H9 (cell line): ENCODE results near the gene TPD52L1. TPM values are rescaled to one million over a fixed set of nuclear protein-coding genes. Genes with fewer than 3 reads are reported as not detected.

Experiments used
- DNase-seq: peaks from one replicate; pipeline ENCODE4 v3.0.0-alpha.2; 2017
- H2AFZ ChIP-seq: one replicate; pipeline ENCODE4 v1.6.1; 2013; ENCODE audit warnings: mild to moderate bottlenecking, low read length, control low read depth, moderate library complexity
- H2AK5ac ChIP-seq: 2 replicates; pipeline ENCODE4 v1.6.1; 2013; ENCODE audit warnings: low read length, control low read depth, mixed read lengths; ENCODE audit not compliant: insufficient read length
- H2BK120ac ChIP-seq: one replicate; pipeline ENCODE4 v1.6.1; 2013; ENCODE audit warnings: low read depth, mild to moderate bottlenecking, low read length, control low read depth, inconsistent platforms; ENCODE audit not compliant: poor library complexity, severe bottlenecking
- H2BK12ac ChIP-seq: 2 replicates; pipeline ENCODE4 v1.6.1; 2013; ENCODE audit warnings: low read length, control low read depth, mixed read lengths, low read depth; ENCODE audit not compliant: insufficient read length
- H2BK15ac ChIP-seq: 2 replicates; pipeline ENCODE4 v1.6.1; 2013; ENCODE audit warnings: low read depth, low read length, control low read depth
- H2BK20ac ChIP-seq: one replicate; pipeline ENCODE4 v1.6.1; 2013; ENCODE audit warnings: low read depth, mild to moderate bottlenecking, low read length, control low read depth, inconsistent platforms; ENCODE audit not compliant: poor library complexity, severe bottlenecking
- H2BK5ac ChIP-seq: 2 replicates; pipeline ENCODE4 v1.6.1; 2013; ENCODE audit warnings: low read length, control low read depth, mixed read lengths; ENCODE audit not compliant: insufficient read length
- H3K14ac ChIP-seq: 2 replicates; pipeline ENCODE4 v1.6.1; 2013; ENCODE audit warnings: low read length, control low read depth; ENCODE audit not compliant: insufficient read depth
- H3K18ac ChIP-seq: 2 replicates; pipeline ENCODE4 v1.6.1; 2013; ENCODE audit warnings: low read depth, mild to moderate bottlenecking, mixed read lengths, low read length, control low read depth; ENCODE audit not compliant: insufficient read length
- H3K23ac ChIP-seq: 2 replicates; pipeline ENCODE4 v1.6.1; 2013; ENCODE audit warnings: low read length, control low read depth, mixed read lengths, low read depth; ENCODE audit not compliant: insufficient read length
- H3K23me2 ChIP-seq: 2 replicates; pipeline ENCODE4 v1.6.1; 2013; ENCODE audit warnings: low read depth, mild to moderate bottlenecking, mixed read lengths, low read length, control low read depth; ENCODE audit not compliant: insufficient read length, poor library complexity, severe bottlenecking
- H3K27ac ChIP-seq: 2 replicates; pipeline ENCODE4 v1.5.1; 2013; ENCODE audit warnings: low read length, control low read depth, mixed read lengths, low read depth; ENCODE audit not compliant: insufficient read length
- H3K27me3 ChIP-seq: 2 replicates; pipeline ENCODE4 v1.6.1; 2013; ENCODE audit warnings: low read length, control low read depth, inconsistent platforms; ENCODE audit not compliant: insufficient read depth
- H3K4ac ChIP-seq: 2 replicates; pipeline ENCODE4 v1.6.1; 2013; ENCODE audit warnings: low read depth, mild to moderate bottlenecking, control low read depth, inconsistent platforms, low read length, moderate library complexity
- H3K4me1 ChIP-seq: 2 replicates; pipeline ENCODE4 v1.6.1; 2013; ENCODE audit warnings: low read length, control low read depth, inconsistent platforms; ENCODE audit not compliant: insufficient read depth
- H3K4me2 ChIP-seq: 2 replicates; pipeline ENCODE4 v1.6.1; 2013; ENCODE audit warnings: low read length, control low read depth, mixed read lengths; ENCODE audit not compliant: insufficient read length, insufficient read depth
- H3K56ac ChIP-seq: 2 replicates; pipeline ENCODE4 v1.6.1; 2013; ENCODE audit warnings: low read depth, mild to moderate bottlenecking, mixed read lengths, low read length, control low read depth; ENCODE audit not compliant: insufficient read length
- H3K79me1 ChIP-seq: 2 replicates; pipeline ENCODE4 v1.6.1; 2013; ENCODE audit warnings: low read depth, mild to moderate bottlenecking, moderate library complexity, low read length, control low read depth, inconsistent platforms; ENCODE audit not compliant: insufficient read depth, poor library complexity, severe bottlenecking
- H3K79me2 ChIP-seq: 2 replicates; pipeline ENCODE4 v1.6.1; 2013; ENCODE audit warnings: low read length, control low read depth, inconsistent platforms; ENCODE audit not compliant: insufficient read depth
- H3K9ac ChIP-seq: 2 replicates; pipeline ENCODE4 v1.6.1; 2013; ENCODE audit warnings: low read length, control low read depth, mixed read lengths; ENCODE audit not compliant: insufficient read length; ENCODE audit errors: extremely low read depth
- H3K9me3 ChIP-seq: one replicate; pipeline ENCODE4 v1.6.1; 2013; ENCODE audit warnings: low read depth, low read length, inconsistent platforms; ENCODE audit not compliant: control insufficient read depth
- H3T11ph ChIP-seq: one replicate; pipeline ENCODE4 v1.6.1; 2013; ENCODE audit warnings: mild to moderate bottlenecking, low read length, control low read depth, inconsistent platforms
- H4K20me1 ChIP-seq: one replicate; pipeline ENCODE4 v1.6.1; 2013; ENCODE audit not compliant: control insufficient read depth, insufficient read length, insufficient read depth
- H4K5ac ChIP-seq: 2 replicates; pipeline ENCODE4 v1.6.1; 2013; ENCODE audit warnings: low read depth, mild to moderate bottlenecking, mixed read lengths, low read length, control low read depth; ENCODE audit not compliant: insufficient read length
- H4K8ac ChIP-seq: replicated peaks from 2 replicates; pipeline ENCODE4 v1.6.1; 2013; ENCODE audit warnings: low read length, control low read depth, mixed read lengths, low read depth; ENCODE audit not compliant: insufficient read length
- H4K91ac ChIP-seq: 2 replicates; pipeline ENCODE4 v1.6.1; 2013; ENCODE audit warnings: low read depth, mild to moderate bottlenecking, moderate library complexity, mixed read lengths, low read length, control low read depth; ENCODE audit not compliant: insufficient read length
- H3K27ac Mint-ChIP-seq, 3 experiments: 2 replicates in 2 of 3; 3 replicates in 1 of 3; pipeline ENCODE4 v1.8.0; 2020 to 2021; ENCODE audit warnings: mixed read lengths in 3 of 3, mild to moderate bottlenecking in 1 of 3, moderate library complexity in 1 of 3
- H3K27me3 Mint-ChIP-seq: 2 replicates; pipeline ENCODE4 v1.8.0; 2021; ENCODE audit warnings: low read depth, mild to moderate bottlenecking, moderate library complexity, mixed read lengths
- H3K36me3 Mint-ChIP-seq, 3 experiments: 2 replicates in 2 of 3; 3 replicates in 1 of 3; pipeline ENCODE4 v1.8.0; 2020 to 2021; ENCODE audit warnings: low read depth in 3 of 3, mixed read lengths in 3 of 3; ENCODE audit not compliant: insufficient read depth in 1 of 3
- H3K4me1 Mint-ChIP-seq, 2 experiments: 2 replicates each; pipeline ENCODE4 v1.8.0; 2020; ENCODE audit warnings: mixed read lengths in 2 of 2
- H3K4me3 Mint-ChIP-seq, 2 experiments: 2 replicates in 1 of 2; 3 replicates in 1 of 2; pipeline ENCODE4 v1.8.0; 2020 to 2021; ENCODE audit warnings: mild to moderate bottlenecking in 2 of 2, mixed read lengths in 2 of 2, moderate library complexity in 1 of 2
- H3K9me3 Mint-ChIP-seq, 2 experiments: 2 replicates in 1 of 2; 3 replicates in 1 of 2; pipeline ENCODE4 v1.8.0; 2020; ENCODE audit warnings: mild to moderate bottlenecking in 2 of 2, mixed read lengths in 2 of 2, moderate library complexity in 1 of 2
- WGBS: extraction: QIAGEN DNeasy Blood & Tissue Kit; methylation state at CpG from one replicate; pipeline ENCODE4 v1.1.7; 2013; ENCODE audit warnings: missing lambda C conversion rate, low lambda C conversion rate, mixed read lengths; ENCODE audit not compliant: insufficient read length; ENCODE audit errors: extremely low coverage; 5-methylcytosine and 5-hydroxymethylcytosine counted together
- total RNA-seq: library from RNA; stranded (reverse); gene quantifications from 2 replicates; pipeline ENCODE4 v1.2.1, GENCODE V29; 2021
- TF ChIP-seq, protein P1 (sequence below): fragments of 200-600 bp; sonication (generic); conservative IDR thresholded peaks from 3 replicates; pipeline ENCODE4 v1.8.0; 2021; ENCODE audit warnings: antibody characterized with exemption, mild to moderate bottlenecking

The TPD52L1 gene
- total RNA-seq, 1 experiment from 2014 or later = 6.6 TPM

DNA sequence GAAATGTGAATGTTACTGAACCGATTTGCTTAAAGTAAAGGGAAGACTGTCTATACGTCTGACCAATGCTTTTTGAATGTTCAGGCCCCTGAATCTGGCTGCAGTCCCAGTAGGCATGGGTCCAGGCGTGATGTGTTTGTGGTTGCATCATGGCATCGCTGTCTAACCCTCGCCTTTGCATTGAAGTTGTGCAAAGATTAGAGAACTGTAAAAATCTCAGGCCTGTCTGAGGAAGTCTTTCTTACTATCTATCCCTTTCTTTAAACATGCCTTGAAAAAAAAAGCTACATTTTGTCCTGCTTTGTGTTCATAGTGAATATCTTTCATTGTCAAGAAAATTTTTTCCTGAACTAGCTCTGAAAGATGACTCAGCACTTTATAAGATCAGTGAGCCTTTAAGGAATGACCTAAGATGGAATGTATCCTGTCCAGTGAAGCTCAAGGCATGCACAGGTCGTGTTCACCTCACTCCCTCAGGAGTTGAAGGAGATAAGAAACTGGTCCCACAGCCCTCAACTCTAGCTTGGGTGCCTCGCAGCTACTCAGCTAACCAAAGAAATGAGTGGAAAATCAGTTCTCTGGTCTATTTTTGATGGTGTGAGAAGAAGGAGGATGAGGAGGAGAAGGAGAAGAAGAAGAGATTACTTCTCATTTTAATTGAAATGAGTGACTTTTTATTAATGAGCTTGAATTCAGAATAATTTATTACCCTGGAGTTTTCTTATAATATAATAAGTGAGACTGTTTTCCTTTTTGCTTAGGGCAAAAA lies 48.6 kb downstream of the TPD52L1 start:
- Histone ChIP-seq H2AFZ (no peak overlapping the region), H3K23ac (no peak overlapping the region), H3K4ac (no peak overlapping the region), H4K91ac (no peak overlapping the region), H2BK15ac (no peak overlapping the region), H3K18ac (no peak overlapping the region), H4K20me1 (no peaks in the 10 kb centered on the region), H4K5ac (no peak overlapping the region), H2AK5ac (no peak overlapping the region), H2BK120ac (no peak overlapping the region), H3K9ac (no peak overlapping the region), H3K23me2 (no peaks in the 10 kb centered on the region), H3K4me1 (peaks cover 5% of the 10 kb centered on the region; the same call in 1 of the 2 replicates), H2BK5ac (no peak overlapping the region), H4K8ac (no peak overlapping the region), H2BK12ac (no peak overlapping the region), H3K14ac (no peak overlapping the region), H3K79me1 (no peaks in the 10 kb centered on the region), H3K4me2 (no peak overlapping the region), H3K9me3 (no peaks in the 10 kb centered on the region), H3T11ph (no peak overlapping the region), H3K56ac (no peak overlapping the region), H2BK20ac (no peak overlapping the region), H3K27me3 (no peaks in the 10 kb centered on the region), H3K27ac (no peak overlapping the region), H3K79me2 (0 out of 2 replicates have a peak, but pooled peaks cover 1% of the 10 kb centered on the region)
- H3K4me1 Mint-ChIP-seq = peaks cover 24% of the 10 kb centered on the region in 2 experiments
- H3K27ac Mint-ChIP-seq = no peak overlapping the region; a peak in 1 of 7 replicates
- DNase-seq = no peak
- no peak overlapping the region for H3K4me3 Mint-ChIP-seq
- no peaks in the 10 kb centered on the region for H3K9me3 Mint-ChIP-seq
- no peaks in the 10 kb centered on the region for H3K27me3 Mint-ChIP-seq
- no CpG with 5 or more reads among the region's 7 CpGs for WGBS
- H3K36me3 Mint-ChIP-seq = no peaks in the 10 kb centered on the region
- TF ChIP-seq, protein P1, sequence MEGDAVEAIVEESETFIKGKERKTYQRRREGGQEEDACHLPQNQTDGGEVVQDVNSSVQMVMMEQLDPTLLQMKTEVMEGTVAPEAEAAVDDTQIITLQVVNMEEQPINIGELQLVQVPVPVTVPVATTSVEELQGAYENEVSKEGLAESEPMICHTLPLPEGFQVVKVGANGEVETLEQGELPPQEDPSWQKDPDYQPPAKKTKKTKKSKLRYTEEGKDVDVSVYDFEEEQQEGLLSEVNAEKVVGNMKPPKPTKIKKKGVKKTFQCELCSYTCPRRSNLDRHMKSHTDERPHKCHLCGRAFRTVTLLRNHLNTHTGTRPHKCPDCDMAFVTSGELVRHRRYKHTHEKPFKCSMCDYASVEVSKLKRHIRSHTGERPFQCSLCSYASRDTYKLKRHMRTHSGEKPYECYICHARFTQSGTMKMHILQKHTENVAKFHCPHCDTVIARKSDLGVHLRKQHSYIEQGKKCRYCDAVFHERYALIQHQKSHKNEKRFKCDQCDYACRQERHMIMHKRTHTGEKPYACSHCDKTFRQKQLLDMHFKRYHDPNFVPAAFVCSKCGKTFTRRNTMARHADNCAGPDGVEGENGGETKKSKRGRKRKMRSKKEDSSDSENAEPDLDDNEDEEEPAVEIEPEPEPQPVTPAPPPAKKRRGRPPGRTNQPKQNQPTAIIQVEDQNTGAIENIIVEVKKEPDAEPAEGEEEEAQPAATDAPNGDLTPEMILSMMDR = no peak
